Neural cell (in vitro differentiated cells): ENCODE results near the gene GRIP1. TPM values are rescaled to one million over a fixed set of nuclear protein-coding genes. Genes with fewer than 3 reads are reported as not detected.

Source experiments
- H2AFZ ChIP-seq: fragments of 200-600, 300-800 bp; sonication (generic), shearing (Covaris generic); 2 replicates; pipeline ENCODE4 v1.6.0; 2014; ENCODE audit warnings: low read depth, mild to moderate bottlenecking, antibody characterized with exemption, low read length, moderate library complexity
- H3F3A ChIP-seq: fragments of 200-600 bp; shearing (Covaris generic); 2 replicates; pipeline ENCODE4 v1.6.1; 2016; ENCODE audit warnings: mild to moderate bottlenecking, moderate library complexity, mixed read lengths, antibody characterized with exemption, low read length; ENCODE audit not compliant: insufficient read depth, poor library complexity, severe bottlenecking
- H3K27ac ChIP-seq: fragments of 200-600, 300-800 bp; sonication (generic), shearing (Covaris generic); 2 replicates; pipeline ENCODE4 v1.5.1; 2014; ENCODE audit warnings: mild to moderate bottlenecking, low read length, moderate library complexity
- H3K27me3 ChIP-seq: fragments of 300-800, 200-600 bp; sonication (generic), shearing (Covaris generic); 2 replicates; pipeline ENCODE4 v1.6.0; 2014; ENCODE audit warnings: mild to moderate bottlenecking, low read depth, low read length, moderate library complexity; ENCODE audit not compliant: insufficient read depth
- H3K36me3 ChIP-seq: fragments of 300-800, 200-600 bp; sonication (generic), shearing (Covaris generic); 2 replicates; pipeline ENCODE4 v1.5.1; 2014; ENCODE audit warnings: mild to moderate bottlenecking, antibody characterized with exemption, low read length, moderate library complexity; ENCODE audit not compliant: insufficient read depth
- H3K4me2 ChIP-seq: fragments of 300-800, 200-600 bp; sonication (generic), shearing (Covaris generic); 2 replicates; pipeline ENCODE4 v1.6.0; 2014; ENCODE audit warnings: mild to moderate bottlenecking, low read length
- H3K4me3 ChIP-seq: fragments of 300-800, 200-600 bp; sonication (generic), shearing (Covaris generic); 2 replicates; pipeline ENCODE4 v1.5.1; 2014; ENCODE audit warnings: mild to moderate bottlenecking, low read length, moderate library complexity
- H3K79me2 ChIP-seq: fragments of 200-600 bp; shearing (Covaris generic); replicated peaks from 2 replicates; pipeline ENCODE4 v1.6.0; 2014; ENCODE audit warnings: mild to moderate bottlenecking, low read length, moderate library complexity; ENCODE audit not compliant: insufficient read depth
- H3K9ac ChIP-seq: fragments of 300-800, 200-600 bp; sonication (generic), shearing (Covaris generic); 2 replicates; pipeline ENCODE4 v1.6.1; 2016; ENCODE audit warnings: mild to moderate bottlenecking, low read length, mixed read lengths
- H3K9me2 ChIP-seq: fragments of 200-600 bp; shearing (Covaris generic); 2 replicates; pipeline ENCODE4 v1.6.1; 2016; ENCODE audit warnings: mild to moderate bottlenecking, low read length, mixed read lengths; ENCODE audit not compliant: insufficient read depth
- H3K9me3 ChIP-seq: fragments of 200-600, 300-800 bp; sonication (generic), shearing (Covaris generic); 2 replicates; pipeline ENCODE4 v1.6.1; 2016; ENCODE audit warnings: mild to moderate bottlenecking, mixed run types, low read length, moderate library complexity, mixed read lengths
- H4K20me1 ChIP-seq: fragments of 200-600 bp; shearing (Covaris generic); 2 replicates; pipeline ENCODE4 v1.6.1; 2016; ENCODE audit warnings: mild to moderate bottlenecking, mixed run types; ENCODE audit not compliant: insufficient read depth
- EP300 ChIP-seq: fragments of 450-650 bp; conservative IDR thresholded peaks from 2 replicates; pipeline ENCODE4 v1.6.1; 2014; ENCODE audit warnings: antibody characterized with exemption, mild to moderate bottlenecking, moderate library complexity; ENCODE audit not compliant: poor library complexity, severe bottlenecking
- EZH2 ChIP-seq: fragments of 200-600, 300-800 bp; shearing (Covaris generic), sonication (generic); IDR thresholded peaks from 2 replicates; pipeline ENCODE4 v1.6.1; 2014; ENCODE audit warnings: antibody characterized with exemption, low read length, borderline replicate concordance, mild to moderate bottlenecking; ENCODE audit not compliant: insufficient read depth, poor library complexity, severe bottlenecking
- MXI1 ChIP-seq: fragments of 450-650 bp; conservative IDR thresholded peaks from 2 replicates; pipeline ENCODE4 v1.6.1; 2014; ENCODE audit warnings: antibody characterized with exemption, mild to moderate bottlenecking; ENCODE audit not compliant: poor library complexity, severe bottlenecking
- POLR2AphosphoS5 ChIP-seq: IDR thresholded peaks from 2 replicates; pipeline ENCODE4 v1.6.1; 2012
- RAD21 ChIP-seq: fragments of 450-650 bp; conservative IDR thresholded peaks from 2 replicates; pipeline ENCODE4 v1.6.1; 2014; ENCODE audit warnings: antibody characterized with exemption, mild to moderate bottlenecking, moderate library complexity
- SMC3 ChIP-seq: fragments of 450-650 bp; conservative IDR thresholded peaks from 2 replicates; pipeline ENCODE4 v1.6.1; 2014; ENCODE audit warnings: antibody characterized with exemption, mild to moderate bottlenecking, moderate library complexity; ENCODE audit not compliant: poor library complexity
- TAF1 ChIP-seq: IDR thresholded peaks from 2 replicates; pipeline ENCODE4 v1.6.1; 2012; ENCODE audit warnings: low read depth
- polyA plus RNA-seq: library from polyadenylated mRNA; depleted of rRNA; stranded (reverse); fragments of >200 nt; gene quantifications from 2 replicates; pipeline ENCODE4 v1.2.3, GENCODE V29; 2014
- TF ChIP-seq, protein P1 (sequence below): IDR thresholded peaks from 2 replicates; pipeline ENCODE4 v1.6.1; 2012; ENCODE audit warnings: borderline replicate concordance
- TF ChIP-seq, protein P2 (sequence below): fragments of 450-650 bp; IDR thresholded peaks from 2 replicates; pipeline ENCODE4 v1.5.1; 2014; ENCODE audit warnings: antibody characterized with exemption, mild to moderate bottlenecking, moderate library complexity; ENCODE audit not compliant: poor library complexity, severe bottlenecking

Gene GRIP1
- polyA plus RNA-seq, 1 donor from 2014 or later, result 41.1 TPM

DNA sequence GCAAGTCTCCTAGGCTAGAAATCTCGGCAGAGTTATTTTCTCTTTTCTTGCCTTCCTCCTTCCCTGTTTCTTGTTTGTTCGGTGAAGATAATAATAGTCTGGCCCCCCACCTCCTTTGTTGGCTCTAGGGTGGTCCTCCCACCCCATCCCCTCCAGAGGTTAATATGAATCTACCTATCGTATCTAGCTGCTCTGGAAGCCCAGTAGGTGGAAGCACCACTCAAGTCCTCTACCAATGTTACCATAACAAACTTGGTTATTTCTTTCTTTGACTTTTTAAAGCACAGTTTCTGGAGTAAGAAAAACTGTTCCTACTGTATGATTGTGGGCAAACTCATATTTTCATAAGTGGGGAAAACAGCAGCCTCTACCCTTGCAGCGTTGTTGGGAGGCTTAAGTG lies 19.7 kb upstream of the GRIP1 start (continued):
- TF ChIP-seq EZH2, result no peak

DNA sequence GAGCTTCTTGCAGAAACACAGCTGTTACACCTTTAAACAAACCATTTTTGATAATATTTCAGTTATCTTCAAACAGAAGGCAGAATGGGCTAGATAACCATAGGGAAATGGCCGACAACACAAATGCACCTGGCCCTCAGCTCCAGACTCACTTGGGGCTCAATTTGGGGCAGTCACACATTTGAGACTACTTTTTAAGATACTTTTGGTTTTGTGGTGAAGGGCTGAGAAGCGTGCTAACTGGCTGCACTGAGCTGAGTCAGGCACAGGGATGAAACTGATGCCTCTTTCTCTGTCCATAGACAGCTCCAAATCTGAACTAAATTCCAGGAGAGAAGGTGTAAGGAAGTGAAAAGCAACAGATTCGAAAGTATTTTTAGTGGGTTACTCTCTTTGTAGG lies 18.5 kb upstream of the GRIP1 start:
- Histone ChIP-seq H3F3A (no peaks in the 10 kb centered on the region), H3K27me3 (no peaks in the 10 kb centered on the region), H3K9me2 (no peaks in the 10 kb centered on the region), H3K36me3 (no peaks in the 10 kb centered on the region), H3K9me3 (no peaks in the 10 kb centered on the region), H4K20me1 (no peaks in the 10 kb centered on the region), H3K4me2 (no peak overlapping the region), H3K4me3 (no peak overlapping the region), H3K79me2 (no peaks in the 10 kb centered on the region), H3K27ac (no peak overlapping the region), H2AFZ (no peak overlapping the region), H3K9ac (no peak overlapping the region)
- TF ChIP-seq POLR2AphosphoS5 (no peak), EZH2 (no peak), TAF1 (no peak), SMC3 (no peak), RAD21 (no peak), MXI1 (no peak), EP300 (no peak)
- TF ChIP-seq, protein P1, sequence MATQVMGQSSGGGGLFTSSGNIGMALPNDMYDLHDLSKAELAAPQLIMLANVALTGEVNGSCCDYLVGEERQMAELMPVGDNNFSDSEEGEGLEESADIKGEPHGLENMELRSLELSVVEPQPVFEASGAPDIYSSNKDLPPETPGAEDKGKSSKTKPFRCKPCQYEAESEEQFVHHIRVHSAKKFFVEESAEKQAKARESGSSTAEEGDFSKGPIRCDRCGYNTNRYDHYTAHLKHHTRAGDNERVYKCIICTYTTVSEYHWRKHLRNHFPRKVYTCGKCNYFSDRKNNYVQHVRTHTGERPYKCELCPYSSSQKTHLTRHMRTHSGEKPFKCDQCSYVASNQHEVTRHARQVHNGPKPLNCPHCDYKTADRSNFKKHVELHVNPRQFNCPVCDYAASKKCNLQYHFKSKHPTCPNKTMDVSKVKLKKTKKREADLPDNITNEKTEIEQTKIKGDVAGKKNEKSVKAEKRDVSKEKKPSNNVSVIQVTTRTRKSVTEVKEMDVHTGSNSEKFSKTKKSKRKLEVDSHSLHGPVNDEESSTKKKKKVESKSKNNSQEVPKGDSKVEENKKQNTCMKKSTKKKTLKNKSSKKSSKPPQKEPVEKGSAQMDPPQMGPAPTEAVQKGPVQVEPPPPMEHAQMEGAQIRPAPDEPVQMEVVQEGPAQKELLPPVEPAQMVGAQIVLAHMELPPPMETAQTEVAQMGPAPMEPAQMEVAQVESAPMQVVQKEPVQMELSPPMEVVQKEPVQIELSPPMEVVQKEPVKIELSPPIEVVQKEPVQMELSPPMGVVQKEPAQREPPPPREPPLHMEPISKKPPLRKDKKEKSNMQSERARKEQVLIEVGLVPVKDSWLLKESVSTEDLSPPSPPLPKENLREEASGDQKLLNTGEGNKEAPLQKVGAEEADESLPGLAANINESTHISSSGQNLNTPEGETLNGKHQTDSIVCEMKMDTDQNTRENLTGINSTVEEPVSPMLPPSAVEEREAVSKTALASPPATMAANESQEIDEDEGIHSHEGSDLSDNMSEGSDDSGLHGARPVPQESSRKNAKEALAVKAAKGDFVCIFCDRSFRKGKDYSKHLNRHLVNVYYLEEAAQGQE, result no peak
- TF ChIP-seq, protein P2, sequence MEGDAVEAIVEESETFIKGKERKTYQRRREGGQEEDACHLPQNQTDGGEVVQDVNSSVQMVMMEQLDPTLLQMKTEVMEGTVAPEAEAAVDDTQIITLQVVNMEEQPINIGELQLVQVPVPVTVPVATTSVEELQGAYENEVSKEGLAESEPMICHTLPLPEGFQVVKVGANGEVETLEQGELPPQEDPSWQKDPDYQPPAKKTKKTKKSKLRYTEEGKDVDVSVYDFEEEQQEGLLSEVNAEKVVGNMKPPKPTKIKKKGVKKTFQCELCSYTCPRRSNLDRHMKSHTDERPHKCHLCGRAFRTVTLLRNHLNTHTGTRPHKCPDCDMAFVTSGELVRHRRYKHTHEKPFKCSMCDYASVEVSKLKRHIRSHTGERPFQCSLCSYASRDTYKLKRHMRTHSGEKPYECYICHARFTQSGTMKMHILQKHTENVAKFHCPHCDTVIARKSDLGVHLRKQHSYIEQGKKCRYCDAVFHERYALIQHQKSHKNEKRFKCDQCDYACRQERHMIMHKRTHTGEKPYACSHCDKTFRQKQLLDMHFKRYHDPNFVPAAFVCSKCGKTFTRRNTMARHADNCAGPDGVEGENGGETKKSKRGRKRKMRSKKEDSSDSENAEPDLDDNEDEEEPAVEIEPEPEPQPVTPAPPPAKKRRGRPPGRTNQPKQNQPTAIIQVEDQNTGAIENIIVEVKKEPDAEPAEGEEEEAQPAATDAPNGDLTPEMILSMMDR, result no peak

DNA sequence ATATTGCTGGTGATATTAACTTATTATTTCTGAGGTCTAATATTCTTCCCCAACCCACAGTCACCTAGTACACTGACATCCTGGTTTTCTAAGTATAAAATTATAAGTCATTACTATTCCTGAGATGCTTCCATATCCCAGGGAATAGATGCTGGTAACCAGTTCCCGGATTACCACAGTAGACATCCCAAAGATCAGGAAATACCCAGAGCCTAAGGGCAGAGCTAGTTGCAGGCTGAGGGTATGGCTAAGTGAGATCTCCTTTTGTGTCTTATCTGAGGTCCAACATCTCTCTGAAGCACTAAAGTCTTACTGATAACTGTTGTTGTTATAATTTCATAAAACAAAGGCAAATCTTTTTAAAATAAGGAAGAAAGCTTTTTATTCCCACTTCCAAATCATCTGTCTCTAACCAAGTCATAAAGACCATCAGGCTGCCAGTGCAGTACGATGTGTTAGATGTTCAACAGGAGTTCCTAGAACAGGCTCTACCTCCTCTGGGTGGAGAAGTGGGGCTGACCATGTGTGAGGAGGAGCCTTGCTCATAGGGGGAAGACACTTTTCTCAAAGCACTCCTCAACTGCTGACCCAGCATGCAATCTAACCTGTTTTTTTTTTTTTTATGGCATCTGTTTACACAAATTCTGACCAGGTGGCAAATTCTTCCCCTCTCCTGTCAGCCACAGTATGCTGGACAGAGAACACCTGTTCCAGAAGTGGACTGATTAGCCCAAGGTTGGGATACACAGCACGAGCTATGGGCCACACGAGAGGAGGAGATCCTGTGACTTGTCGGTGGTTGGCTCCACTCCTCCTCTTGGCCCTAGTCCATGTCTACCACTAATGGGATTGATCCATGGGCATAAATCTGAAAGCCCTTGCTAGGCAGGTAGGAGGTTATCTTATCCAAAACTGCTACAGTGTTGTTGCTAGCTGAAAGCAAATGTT lies 16.1 kb upstream of the GRIP1 start:
- Histone ChIP-seq H3K27ac (no peak overlapping the region), H3K9me3 (no peaks in the 10 kb centered on the region), H3K79me2 (no peaks in the 10 kb centered on the region), H3F3A (no peaks in the 10 kb centered on the region), H3K36me3 (no peaks in the 10 kb centered on the region), H3K9me2 (no peaks in the 10 kb centered on the region), H3K27me3 (no peaks in the 10 kb centered on the region), H3K4me3 (no peak overlapping the region), H4K20me1 (no peaks in the 10 kb centered on the region), H3K4me2 (no peak overlapping the region), H2AFZ (no peak overlapping the region), H3K9ac (no peak overlapping the region)
- TF ChIP-seq POLR2AphosphoS5 (no peak), RAD21 (no peak), EP300 (no peak), MXI1 (no peak), SMC3 (no peak), TAF1 (no peak), EZH2 (no peak)
- TF ChIP-seq, protein P1, result no peak
- TF ChIP-seq, protein P2, result no peak
